Hematopoietic multipotent progenitor cell treated with erythropoietin and hydrocortisone succinate and interleukin-3 and kit ligand, for 17 days (in vitro differentiated cells): Measurements from ENCODE around the gene UBE3D.
"Not testable (repeated sequence)": the region's sequence is repeated elsewhere in the genome, so short reads cannot be mapped to it uniquely, and the experiment has no call there.

Source experiments
- DNase-seq: peaks from one replicate; pipeline ENCODE4 v3.0.0-alpha.2; 2015; ENCODE audit warnings: low spot score

The UBE3D gene

GRCh38 chr6:82978362-82978945 is 87.2 kb downstream of the UBE3D start:
- no peak for DNase-seq

GRCh38 chr6:82976179-82976578 is 89.5 kb downstream of the UBE3D start:
- DNase-seq = no peak

GRCh38 chr6:82971877-82972460 is 93.7 kb downstream of the UBE3D start:
- no peak for DNase-seq

- DNase-seq = no peak
Measured at GRCh38 chr6:82970839-82971238, 94.8 kb downstream of the UBE3D start.

GRCh38 chr6:82968708-82969107 is 96.9 kb downstream of the UBE3D start:
- DNase-seq = no peak

- no peak for DNase-seq
Measured at GRCh38 chr6:82963191-82963925, 102.3 kb downstream of the UBE3D start.

GRCh38 chr6:82959385-82959941 is 106.2 kb downstream of the UBE3D start:
- no peak for DNase-seq

- no peak for DNase-seq
Measured at GRCh38 chr6:82958551-82958950, 107.1 kb downstream of the UBE3D start.

GRCh38 chr6:82957868-82958245 is 107.8 kb downstream of the UBE3D start:
- no peak for DNase-seq

GRCh38 chr6:82957171-82957867 is 108.3 kb downstream of the UBE3D start:
- no peak for DNase-seq

GRCh38 chr6:82955841-82956240 is 109.8 kb downstream of the UBE3D start:
- DNase-seq = no peak

- no peak for DNase-seq
Measured at GRCh38 chr6:82954937-82955577, 110.6 kb downstream of the UBE3D start.

GRCh38 chr6:82954356-82954755 is 111.3 kb downstream of the UBE3D start:
- no peak for DNase-seq

- no peak for DNase-seq
Measured at GRCh38 chr6:82953871-82954270, 111.8 kb downstream of the UBE3D start.

- DNase-seq = no peak
Measured at GRCh38 chr6:82951935-82952334, 113.7 kb downstream of the UBE3D start.

- no peak for DNase-seq
Measured at GRCh38 chr6:82951389-82951788, 114.3 kb downstream of the UBE3D start.

GRCh38 chr6:82930915-82931314 is 134.7 kb downstream of the UBE3D start:
- DNase-seq = not testable (repeated sequence)

- no peak for DNase-seq
Measured at GRCh38 chr6:82924799-82925535, 140.7 kb downstream of the UBE3D start.

GRCh38 chr6:82921258-82921657 is 144.4 kb downstream of the UBE3D start:
- no peak for DNase-seq

- no peak for DNase-seq
Measured at GRCh38 chr6:82917346-82918064, 148.1 kb downstream of the UBE3D start.

GRCh38 chr6:82915666-82916065 is 150.0 kb downstream of the UBE3D start:
- no peak for DNase-seq
